A673 (cell line): ENCODE measurements around the gene SERPINA5. TPM values are rescaled to one million over a fixed set of nuclear protein-coding genes. Genes with fewer than 3 reads are reported as not detected.

ENCODE experiments used
- BruUV-seq: library from RNA; stranded (reverse); fragments of 400-500 nt; replicated peaks from 2 replicates; lab custom pipeline; 2021; lab: Mats Ljungman, UMichigan
- CTCF ChIA-PET: fragments of 300-600 bp; sonication (Branson Sonifier 250); formaldehyde crosslinking; loops from one replicate; lab custom pipeline; 2022; ENCODE audit warnings: antibody characterized with exemption; lab: Charles Lee
- POLR2A ChIA-PET: fragments of 300-600 bp; sonication (Branson Sonifier 250); formaldehyde crosslinking; loops from one replicate; lab custom pipeline; 2022; ENCODE audit warnings: antibody characterized with exemption; ENCODE audit not compliant: low non-redundant PET; lab: Charles Lee
- DNase-seq: peaks from one replicate; pipeline ENCODE4 v3.0.0-alpha.2; 2015; ENCODE audit warnings: low spot score
- H3K27ac ChIP-seq: fragments of 200-600 bp; sonication (generic); 2 replicates; pipeline ENCODE4 v1.5.1; 2016; ENCODE audit warnings: mixed run types, low read depth, mild to moderate bottlenecking, mixed read lengths, antibody characterized with exemption, low read length; ENCODE audit not compliant: poor library complexity, severe bottlenecking
- H3K27me3 ChIP-seq: fragments of 200-600 bp; sonication (generic); replicated peaks from 2 replicates; pipeline ENCODE4 v1.6.1; 2017; ENCODE audit warnings: mixed run types, low read depth, mild to moderate bottlenecking, mixed read lengths, antibody characterized with exemption, low read length; ENCODE audit not compliant: insufficient read depth, poor library complexity
- H3K36me3 ChIP-seq: fragments of 200-600 bp; sonication (generic); 2 replicates; pipeline ENCODE4 v1.6.1; 2016; ENCODE audit warnings: mixed run types, mild to moderate bottlenecking, mixed read lengths, antibody characterized with exemption, low read length; ENCODE audit not compliant: insufficient read depth, poor library complexity, severe bottlenecking
- H3K4me1 ChIP-seq: fragments of 200-600 bp; sonication (generic); 2 replicates; pipeline ENCODE4 v1.6.1; 2017; ENCODE audit warnings: mixed run types, mild to moderate bottlenecking, mixed read lengths, antibody characterized with exemption, low read length; ENCODE audit not compliant: insufficient read depth, poor library complexity, severe bottlenecking
- H3K4me3 ChIP-seq: fragments of 200-600 bp; sonication (generic); 2 replicates; pipeline ENCODE4 v1.5.1; 2016; ENCODE audit warnings: low read depth, mixed run types, mild to moderate bottlenecking, mixed read lengths, low read length; ENCODE audit not compliant: poor library complexity, severe bottlenecking
- H3K9me3 ChIP-seq: fragments of 200-600 bp; sonication (generic); 2 replicates; pipeline ENCODE4 v1.6.1; 2016; ENCODE audit warnings: mixed run types, low read depth, mild to moderate bottlenecking, mixed read lengths, antibody characterized with exemption, low read length; ENCODE audit not compliant: poor library complexity, severe bottlenecking
- EZH2 ChIP-seq: fragments of 200-600 bp; sonication (generic); IDR thresholded peaks from 2 replicates; pipeline ENCODE4 v1.6.1; 2017; ENCODE audit warnings: borderline replicate concordance, low read depth, mild to moderate bottlenecking, mixed read lengths, antibody characterized with exemption, low read length; ENCODE audit not compliant: poor library complexity, severe bottlenecking
- intact Hi-C: fragments of 100-400 bp; cut with micrococcal nuclease; formaldehyde crosslinking; loops from one replicate; pipeline ENCODE4 v1.10.0; 2022; ENCODE audit not compliant: unreplicated experiment
- total RNA-seq: library from RNA; stranded (reverse); gene quantifications from 2 replicates; pipeline ENCODE4 v1.2.3, GENCODE V29; 2021
- TF ChIP-seq, protein P1 (sequence below): fragments of 300-800, 200-600 bp; sonication (generic); conservative IDR thresholded peaks from 2 replicates; pipeline ENCODE4 v1.5.1; 2017; ENCODE audit warnings: low read depth, mild to moderate bottlenecking, antibody characterized with exemption, low read length, moderate library complexity, mixed read lengths

The SERPINA5 gene
- total RNA-seq, 1 experiment from 2014 or later, result not detected

- H3K9me3 ChIP-seq, result peaks cover 10% of the 10 kb centered on the region
- no peaks in the 10 kb centered on the region for H3K36me3 ChIP-seq
- DNase-seq, result no peak
- BruUV-seq, result no TSS peak
- ChIA-PET POLR2A (no interaction called here), CTCF (no interaction called here)
- TF ChIP-seq EZH2, result no peak
- TF ChIP-seq, protein P1, sequence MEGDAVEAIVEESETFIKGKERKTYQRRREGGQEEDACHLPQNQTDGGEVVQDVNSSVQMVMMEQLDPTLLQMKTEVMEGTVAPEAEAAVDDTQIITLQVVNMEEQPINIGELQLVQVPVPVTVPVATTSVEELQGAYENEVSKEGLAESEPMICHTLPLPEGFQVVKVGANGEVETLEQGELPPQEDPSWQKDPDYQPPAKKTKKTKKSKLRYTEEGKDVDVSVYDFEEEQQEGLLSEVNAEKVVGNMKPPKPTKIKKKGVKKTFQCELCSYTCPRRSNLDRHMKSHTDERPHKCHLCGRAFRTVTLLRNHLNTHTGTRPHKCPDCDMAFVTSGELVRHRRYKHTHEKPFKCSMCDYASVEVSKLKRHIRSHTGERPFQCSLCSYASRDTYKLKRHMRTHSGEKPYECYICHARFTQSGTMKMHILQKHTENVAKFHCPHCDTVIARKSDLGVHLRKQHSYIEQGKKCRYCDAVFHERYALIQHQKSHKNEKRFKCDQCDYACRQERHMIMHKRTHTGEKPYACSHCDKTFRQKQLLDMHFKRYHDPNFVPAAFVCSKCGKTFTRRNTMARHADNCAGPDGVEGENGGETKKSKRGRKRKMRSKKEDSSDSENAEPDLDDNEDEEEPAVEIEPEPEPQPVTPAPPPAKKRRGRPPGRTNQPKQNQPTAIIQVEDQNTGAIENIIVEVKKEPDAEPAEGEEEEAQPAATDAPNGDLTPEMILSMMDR, result no peak
- H3K27me3 ChIP-seq, result no peaks in the 10 kb centered on the region
- no peaks in the 10 kb centered on the region for H3K4me1 ChIP-seq
- H3K27ac ChIP-seq, result no peak overlapping the region
- H3K4me3 ChIP-seq, result no peak overlapping the region
- intact Hi-C loops, result no loop called here
These were observed 38.1 kb downstream of the SERPINA5 start for GRCh38 chr14:94619297-94619696.

DNA sequence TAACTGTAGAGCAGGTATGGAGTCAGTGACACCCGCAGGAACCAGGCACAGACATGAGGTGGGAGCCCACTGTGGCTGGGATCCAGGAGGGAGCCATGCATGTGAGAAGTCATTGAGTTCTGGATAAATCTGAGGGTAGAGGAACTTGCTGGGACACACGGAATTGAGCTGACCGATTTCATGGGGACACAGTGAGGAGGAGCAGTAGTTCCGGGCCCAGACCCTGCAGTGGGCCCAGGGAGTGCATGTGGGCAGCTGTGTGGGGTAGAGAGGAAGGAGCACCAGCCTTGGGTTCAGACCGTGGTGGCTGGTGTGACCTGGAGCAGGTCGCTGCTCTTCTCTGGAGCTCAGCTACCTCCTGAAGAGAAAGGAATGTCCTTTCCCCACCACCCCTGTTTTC, 39.4 kb downstream of the SERPINA5 start:
- DNase-seq, result no peak
- H3K4me1 ChIP-seq, result no peaks in the 10 kb centered on the region
- ChIA-PET POLR2A (no interaction called here), CTCF (no interaction called here)
- no peak overlapping the region for H3K4me3 ChIP-seq
- TF ChIP-seq EZH2, result no peak
- TF ChIP-seq, protein P1, result no peak
- H3K36me3 ChIP-seq, result no peaks in the 10 kb centered on the region
- no peak overlapping the region for H3K27ac ChIP-seq
- intact Hi-C loops, result no loop called here
- H3K9me3 ChIP-seq, result peaks cover 10% of the 10 kb centered on the region
- BruUV-seq, result no TSS peak
- H3K27me3 ChIP-seq, result no peaks in the 10 kb centered on the region

DNA sequence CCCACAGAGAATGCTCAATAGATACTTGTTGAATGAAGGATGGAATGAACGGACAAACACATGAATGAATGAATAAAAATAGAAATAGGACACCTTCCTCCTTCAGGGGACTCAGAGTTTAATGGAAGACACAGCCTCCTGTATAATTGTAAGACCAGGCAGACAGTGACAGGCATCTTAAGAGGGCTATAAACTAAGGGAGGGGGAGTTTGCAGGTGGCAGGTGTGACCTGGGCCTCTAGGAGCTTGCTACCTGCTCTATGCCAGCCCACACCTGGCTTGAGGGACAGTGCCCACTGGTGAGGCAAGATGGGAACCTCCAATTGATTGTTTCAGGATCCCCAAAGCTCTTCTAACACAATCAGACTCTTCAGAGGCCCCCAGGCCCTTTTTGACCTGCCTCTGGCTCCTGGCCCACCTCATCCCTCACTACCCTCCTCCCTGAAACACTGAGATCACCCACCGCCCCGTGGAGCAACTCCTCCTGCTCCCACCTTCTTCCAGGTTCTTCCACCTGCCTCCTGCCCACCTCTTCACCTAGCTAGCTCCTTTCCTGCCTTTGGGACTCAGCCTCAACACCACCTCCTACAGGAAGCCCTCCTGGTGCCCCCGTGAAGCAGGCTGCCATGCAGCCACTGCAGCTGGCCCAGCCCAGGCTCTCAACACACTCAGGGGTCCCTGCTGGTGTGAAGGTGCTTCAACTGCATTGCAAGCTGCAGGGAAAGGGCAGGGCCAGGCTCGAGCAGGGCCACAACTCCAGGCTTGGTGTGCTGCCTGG, 40.3 kb downstream of the SERPINA5 start:
- TF ChIP-seq EZH2, result no peak
- TF ChIP-seq, protein P1, result no peak
- Histone ChIP-seq H3K4me1 (no peaks in the 10 kb centered on the region), H3K4me3 (no peak overlapping the region), H3K27me3 (no peaks in the 10 kb centered on the region), H3K9me3 (peaks cover 10% of the 10 kb centered on the region), H3K36me3 (no peaks in the 10 kb centered on the region), H3K27ac (no peak overlapping the region)
- ChIA-PET CTCF (no interaction called here), POLR2A (no interaction called here)
- intact Hi-C loops, result no loop called here
- no TSS peak for BruUV-seq
- DNase-seq, result no peak
